GM12873 (cell line): ENCODE data around the gene ZNF385D.

Experiments
- TF ChIP-seq, protein P1 (sequence below): IDR thresholded peaks from 2 replicates; pipeline ENCODE4 v1.5.1; 2012; ENCODE audit warnings: low read depth, mild to moderate bottlenecking, moderate library complexity, low read length, control low read depth; ENCODE audit not compliant: insufficient read depth; ENCODE audit errors: missing control alignments

ZNF385D gene

DNA sequence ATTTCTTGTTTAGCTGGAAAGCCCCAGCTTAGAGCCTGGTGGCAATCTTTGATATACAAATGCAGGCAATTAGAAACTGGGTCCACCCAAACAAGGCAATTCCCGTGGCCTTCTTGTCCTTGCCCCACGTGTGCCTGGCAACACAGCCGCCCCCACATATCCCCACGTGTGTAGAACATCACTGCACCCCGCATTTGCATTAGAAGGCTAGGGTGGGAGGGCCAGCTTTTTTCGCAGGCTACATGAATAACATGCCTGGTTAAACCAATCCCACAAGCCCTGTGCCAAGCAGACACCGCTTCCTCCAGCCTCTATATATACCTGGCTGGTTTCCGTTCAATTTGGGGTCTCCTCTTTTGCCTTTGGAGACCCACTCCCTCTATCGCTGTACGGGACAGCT is 250.2 kb downstream of the ZNF385D start:
- TF ChIP-seq, protein P1, sequence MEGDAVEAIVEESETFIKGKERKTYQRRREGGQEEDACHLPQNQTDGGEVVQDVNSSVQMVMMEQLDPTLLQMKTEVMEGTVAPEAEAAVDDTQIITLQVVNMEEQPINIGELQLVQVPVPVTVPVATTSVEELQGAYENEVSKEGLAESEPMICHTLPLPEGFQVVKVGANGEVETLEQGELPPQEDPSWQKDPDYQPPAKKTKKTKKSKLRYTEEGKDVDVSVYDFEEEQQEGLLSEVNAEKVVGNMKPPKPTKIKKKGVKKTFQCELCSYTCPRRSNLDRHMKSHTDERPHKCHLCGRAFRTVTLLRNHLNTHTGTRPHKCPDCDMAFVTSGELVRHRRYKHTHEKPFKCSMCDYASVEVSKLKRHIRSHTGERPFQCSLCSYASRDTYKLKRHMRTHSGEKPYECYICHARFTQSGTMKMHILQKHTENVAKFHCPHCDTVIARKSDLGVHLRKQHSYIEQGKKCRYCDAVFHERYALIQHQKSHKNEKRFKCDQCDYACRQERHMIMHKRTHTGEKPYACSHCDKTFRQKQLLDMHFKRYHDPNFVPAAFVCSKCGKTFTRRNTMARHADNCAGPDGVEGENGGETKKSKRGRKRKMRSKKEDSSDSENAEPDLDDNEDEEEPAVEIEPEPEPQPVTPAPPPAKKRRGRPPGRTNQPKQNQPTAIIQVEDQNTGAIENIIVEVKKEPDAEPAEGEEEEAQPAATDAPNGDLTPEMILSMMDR, result no peak

DNA sequence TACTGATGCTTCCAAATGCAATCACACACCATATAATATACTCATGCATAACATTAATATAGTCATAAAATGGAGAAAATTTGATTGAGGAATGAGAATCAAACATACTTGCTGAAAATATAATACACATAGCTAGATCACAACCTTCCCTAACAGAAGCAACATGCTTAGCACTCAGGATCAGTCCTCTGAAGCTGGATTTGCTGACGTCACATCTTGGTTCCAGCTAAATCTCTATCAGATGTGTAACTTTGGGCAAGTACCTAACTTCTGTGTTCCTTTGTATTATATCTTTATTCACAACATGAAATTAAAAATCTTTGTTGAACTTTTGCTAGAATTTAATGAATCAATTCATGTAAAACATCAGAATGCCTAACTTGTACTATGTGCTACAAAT is 263.5 kb downstream of the ZNF385D start:
- TF ChIP-seq, protein P1, result no peak

DNA sequence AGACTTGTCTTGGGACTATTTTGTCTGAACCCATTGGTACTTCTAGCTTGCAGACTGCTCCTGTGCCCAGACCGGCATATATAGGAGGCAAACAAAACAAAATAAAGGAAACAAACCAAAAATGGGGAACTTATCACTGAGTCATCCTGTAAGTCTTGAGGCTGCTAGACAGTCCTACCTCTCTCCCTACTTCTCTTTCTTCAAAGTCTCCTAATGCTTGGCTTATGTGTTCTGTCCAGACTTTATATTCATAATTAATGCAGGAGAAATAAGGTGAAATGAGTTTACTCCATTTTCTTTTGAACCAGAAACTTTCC is 266.2 kb downstream of the ZNF385D start:
- TF ChIP-seq, protein P1, result no peak

DNA sequence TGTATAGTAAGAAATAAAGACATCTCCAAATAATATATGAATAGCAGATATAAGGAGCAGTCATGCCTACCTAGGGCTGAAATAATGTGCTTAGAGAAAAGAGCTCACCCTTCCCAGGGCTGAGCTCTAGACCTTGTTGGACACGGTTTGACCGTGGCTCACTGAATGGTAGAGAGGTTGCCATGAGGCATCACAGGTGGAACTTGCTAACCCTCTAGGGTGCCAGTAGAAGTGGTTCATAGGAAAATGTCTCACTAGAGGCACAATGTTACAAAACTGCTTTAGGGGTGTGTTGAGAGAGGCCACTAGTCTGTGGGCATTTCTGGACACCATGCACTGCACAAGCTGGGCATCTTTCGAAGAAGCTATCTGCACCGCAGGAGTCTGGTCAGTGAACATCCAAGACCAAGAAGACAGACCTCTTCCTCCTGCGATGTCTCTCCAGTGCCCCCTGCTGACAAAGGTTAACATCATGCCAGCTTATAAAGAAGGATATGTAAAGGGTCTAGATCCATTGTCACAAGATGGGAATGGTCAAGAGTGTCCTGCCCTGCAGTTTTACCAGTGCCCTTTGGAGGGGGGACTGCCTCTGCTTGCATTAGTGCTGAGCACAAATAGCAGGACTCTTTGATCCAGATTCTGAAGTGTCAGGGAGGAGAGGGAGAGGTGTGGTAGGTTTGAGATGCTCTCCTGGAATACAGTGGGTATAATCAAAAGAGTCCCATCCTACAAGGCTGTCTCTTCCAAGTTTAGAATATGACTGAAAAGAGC is 266.8 kb downstream of the ZNF385D start:
- TF ChIP-seq, protein P1, result peak; percentile 70

DNA sequence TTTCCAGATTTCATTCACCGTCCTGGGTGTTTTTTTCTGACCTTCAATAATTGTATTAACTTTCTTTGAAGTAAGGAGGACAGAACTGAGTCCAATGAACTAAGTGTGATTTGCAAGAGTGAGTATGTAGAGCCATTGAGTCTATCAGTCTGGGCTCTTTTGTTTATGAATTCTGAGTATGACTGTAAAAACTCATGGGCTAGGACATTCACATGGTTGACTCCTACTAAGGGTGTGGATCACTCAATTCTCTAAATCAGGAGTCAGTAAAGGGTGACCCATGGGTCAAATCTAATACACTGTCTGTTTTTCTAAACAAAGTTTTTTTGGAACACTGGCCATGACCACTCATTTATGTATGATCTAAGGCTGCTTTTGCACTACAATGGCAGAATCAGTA is 269.0 kb downstream of the ZNF385D start:
- TF ChIP-seq, protein P1, result no peak

DNA sequence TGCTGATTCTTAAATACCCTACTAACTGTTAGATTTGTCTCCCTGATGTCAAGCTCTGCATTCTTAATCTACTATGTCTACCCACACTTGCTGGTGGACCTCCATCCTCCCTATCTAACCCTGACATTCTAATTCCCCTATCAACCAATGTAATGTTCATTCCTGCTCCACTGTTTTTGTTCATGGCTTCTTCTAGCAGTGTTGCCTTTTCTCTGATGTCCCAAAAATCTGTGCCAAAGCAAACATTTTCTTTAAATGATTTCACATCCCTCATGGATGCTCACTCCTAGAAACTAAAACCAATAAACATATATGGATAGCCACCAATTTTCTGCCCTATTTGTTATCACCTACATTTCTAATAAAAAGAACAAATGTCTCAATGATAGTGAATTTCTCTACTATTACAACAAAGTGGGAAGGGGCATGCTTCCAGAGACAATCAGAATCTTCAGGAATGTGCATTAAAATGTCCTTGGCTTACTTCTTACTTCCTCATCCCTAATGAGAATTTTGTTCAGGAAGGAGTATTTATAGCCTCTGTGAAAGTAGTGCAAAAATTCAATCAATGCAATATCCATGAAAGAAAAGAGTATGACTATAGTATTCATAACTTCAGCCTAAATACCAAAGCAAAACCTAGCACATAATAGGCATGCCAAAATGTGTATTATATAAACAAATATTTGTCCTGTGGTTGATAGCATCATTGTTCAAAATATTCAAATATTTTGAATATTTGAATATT is 273.3 kb downstream of the ZNF385D start:
- TF ChIP-seq, protein P1, result no peak

DNA sequence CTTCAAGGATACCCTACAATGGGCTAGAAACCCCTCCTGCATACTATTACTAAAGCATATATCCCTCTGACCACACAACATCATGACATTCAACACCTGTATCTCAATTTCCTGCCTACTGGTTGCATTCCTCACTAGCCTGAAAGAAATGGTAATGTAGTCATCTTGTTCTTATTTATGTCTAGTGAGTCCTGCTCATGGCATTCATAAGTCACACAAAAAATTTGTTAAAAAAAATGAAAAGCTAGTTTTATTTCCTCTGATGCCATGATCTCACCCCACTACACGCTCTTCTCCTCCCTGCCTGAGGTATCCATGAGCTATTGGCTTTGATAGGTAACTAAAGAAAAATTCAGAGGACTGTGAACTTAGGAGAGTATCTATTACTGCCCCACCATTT is 284.5 kb downstream of the ZNF385D start:
- TF ChIP-seq, protein P1, result no peak
